Mammary epithelial cell (primary cell): ENCODE measurements around the gene STEAP3.

Experiments used
- CTCF ChIP-seq, 2 donors: IDR thresholded peaks in 1 of 2; conservative IDR thresholded peaks in 1 of 2; 2 replicates each; pipeline ENCODE4 v1.5.1; 2011 to 2012; ENCODE audit warnings: inconsistent platforms in 2 of 2, low read length in 2 of 2, mild to moderate bottlenecking in 2 of 2, control low read depth in 1 of 2, low read depth in 1 of 2; ENCODE audit not compliant: insufficient read depth in 1 of 2; ENCODE audit errors: extremely low read depth in 1 of 2
- EZH2 ChIP-seq: IDR thresholded peaks from 2 replicates; pipeline ENCODE4 v1.6.1; 2012; ENCODE audit warnings: low read length, inconsistent platforms, borderline replicate concordance

GRCh38 chr2:119236796-119237195 lies 13.2 kb downstream of the STEAP3 start:
- TF ChIP-seq EZH2 (no peak), CTCF (conservative IDR thresholded peaks at IDR 0.05 in 1 of 2, IDR thresholded peaks at IDR 0.05 in 1 of 2; ENCODE audit: extremely low read depth in 1 of 2, insufficient read depth in 1 of 2, low read depth in 1 of 2, low read length in 2 of 2) (no peak)
